Left ventricle myocardium inferior (tissue), 1 donor: ENCODE measurements around the gene NXF1. TPM values are rescaled to one million over a fixed set of nuclear protein-coding genes. Genes with fewer than 3 reads are reported as not detected.

ENCODE experiments used
- DNase-seq: peaks from one replicate; pipeline ENCODE4 v3.0.0-alpha.2; 2020
- H3K27ac ChIP-seq: fragments of 200-600 bp; replicated peaks from 2 replicates; pipeline ENCODE4 v1.8.0; 2021
- H3K27me3 ChIP-seq: fragments of 200-600 bp; 2 replicates; pipeline ENCODE4 v1.8.0; 2021; ENCODE audit warnings: low read depth
- H3K36me3 ChIP-seq: fragments of 200-600 bp; 2 replicates; pipeline ENCODE4 v1.8.0; 2021
- H3K4me1 ChIP-seq: fragments of 200-600 bp; 2 replicates; pipeline ENCODE4 v1.8.0; 2021
- H3K4me3 ChIP-seq: fragments of 200-600 bp; 2 replicates; pipeline ENCODE4 v1.8.0; 2021; ENCODE audit warnings: mild to moderate bottlenecking, moderate library complexity
- H3K9me3 ChIP-seq: fragments of 200-600 bp; replicated peaks from 2 replicates; pipeline ENCODE4 v1.8.0; 2021
- intact Hi-C: fragments of 100-400 bp; cut with micrococcal nuclease; formaldehyde crosslinking; loops from one replicate; pipeline ENCODE4 v1.11.0; 2022
- total RNA-seq: library from RNA; stranded (reverse); fragmentation: NEBNext Ultra II Directional; extraction: Animal tissue kit (Norgen Biotek cat#: 25700); gene quantifications from one replicate; pipeline ENCODE4 v1.2.1, GENCODE V29; 2021
- TF ChIP-seq, protein P1 (sequence below): fragments of 200-600 bp; IDR thresholded peaks from 2 replicates; pipeline ENCODE4 v1.8.0; 2021; ENCODE audit warnings: antibody characterized with exemption, mild to moderate bottlenecking, borderline replicate concordance
- donor health status: DM: no; HTN: yes; CAD: no; lungs with severe emphysema.

NXF1 gene
- total RNA-seq, 1 donor from 2014 or later: 43.2 TPM

GRCh38 chr11:62823677-62824076 is 18.4 kb upstream of the NXF1 start:
- intact Hi-C loops: no loop called here
- Histone ChIP-seq H3K36me3 (peaks cover 100% of the 10 kb centered on the region), H3K9me3 (no peaks in the 10 kb centered on the region), H3K27ac (no peak overlapping the region), H3K27me3 (no peaks in the 10 kb centered on the region), H3K4me1 (peaks cover 10% of the 10 kb centered on the region), H3K4me3 (no peak overlapping the region)
- DNase-seq: no peak
- TF ChIP-seq, protein P1, sequence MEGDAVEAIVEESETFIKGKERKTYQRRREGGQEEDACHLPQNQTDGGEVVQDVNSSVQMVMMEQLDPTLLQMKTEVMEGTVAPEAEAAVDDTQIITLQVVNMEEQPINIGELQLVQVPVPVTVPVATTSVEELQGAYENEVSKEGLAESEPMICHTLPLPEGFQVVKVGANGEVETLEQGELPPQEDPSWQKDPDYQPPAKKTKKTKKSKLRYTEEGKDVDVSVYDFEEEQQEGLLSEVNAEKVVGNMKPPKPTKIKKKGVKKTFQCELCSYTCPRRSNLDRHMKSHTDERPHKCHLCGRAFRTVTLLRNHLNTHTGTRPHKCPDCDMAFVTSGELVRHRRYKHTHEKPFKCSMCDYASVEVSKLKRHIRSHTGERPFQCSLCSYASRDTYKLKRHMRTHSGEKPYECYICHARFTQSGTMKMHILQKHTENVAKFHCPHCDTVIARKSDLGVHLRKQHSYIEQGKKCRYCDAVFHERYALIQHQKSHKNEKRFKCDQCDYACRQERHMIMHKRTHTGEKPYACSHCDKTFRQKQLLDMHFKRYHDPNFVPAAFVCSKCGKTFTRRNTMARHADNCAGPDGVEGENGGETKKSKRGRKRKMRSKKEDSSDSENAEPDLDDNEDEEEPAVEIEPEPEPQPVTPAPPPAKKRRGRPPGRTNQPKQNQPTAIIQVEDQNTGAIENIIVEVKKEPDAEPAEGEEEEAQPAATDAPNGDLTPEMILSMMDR: no peak

- DNase-seq: no peak
- Histone ChIP-seq H3K36me3 (peaks cover 87% of the 10 kb centered on the region), H3K27ac (peak overlapping the region; percentile 11), H3K4me3 (no peak overlapping the region), H3K27me3 (no peaks in the 10 kb centered on the region), H3K4me1 (no peaks in the 10 kb centered on the region), H3K9me3 (no peaks in the 10 kb centered on the region)
- intact Hi-C loops: no loop called here
- TF ChIP-seq, protein P1: no peak
Observed at GRCh38 chr11:62817129-62817528, 11.9 kb upstream of the NXF1 start.

- Histone ChIP-seq H3K36me3 (peaks cover 81% of the 10 kb centered on the region), H3K27ac (peak overlapping the region; percentile 11)
- intact Hi-C loops: no loop called here
Observed at GRCh38 chr11:62816557-62816956, 11.3 kb upstream of the NXF1 start.

GRCh38 chr11:62811659-62812058 is 6.4 kb upstream of the NXF1 start:
- DNase-seq: no peak
- H3K4me3 ChIP-seq: no peak overlapping the region
- H3K9me3 ChIP-seq: no peaks in the 10 kb centered on the region
- peaks cover 36% of the 10 kb centered on the region for H3K36me3 ChIP-seq
- TF ChIP-seq, protein P1: no peak
- intact Hi-C loops: no loop called here
- H3K27ac ChIP-seq: no peak overlapping the region
- H3K4me1 ChIP-seq: peaks cover 6% of the 10 kb centered on the region
- H3K27me3 ChIP-seq: no peaks in the 10 kb centered on the region

More at GRCh38 chr11:62816557-62816956, 11.3 kb upstream of the NXF1 start:
- no peak for DNase-seq
- Histone ChIP-seq H3K4me1 (no peaks in the 10 kb centered on the region), H3K4me3 (no peak overlapping the region), H3K27me3 (no peaks in the 10 kb centered on the region), H3K9me3 (no peaks in the 10 kb centered on the region)
- TF ChIP-seq, protein P1: no peak

- TF ChIP-seq, protein P1: no peak
- no peaks in the 10 kb centered on the region for H3K27me3 ChIP-seq
- intact Hi-C loops: no loop called here
- H3K4me1 ChIP-seq: peaks cover 15% of the 10 kb centered on the region
- no peak overlapping the region for H3K27ac ChIP-seq
- no peak overlapping the region for H3K4me3 ChIP-seq
- H3K9me3 ChIP-seq: no peaks in the 10 kb centered on the region
- H3K36me3 ChIP-seq: peaks cover 27% of the 10 kb centered on the region
- DNase-seq: no peak
Observed at GRCh38 chr11:62810748-62811147, 5.5 kb upstream of the NXF1 start.

DNA sequence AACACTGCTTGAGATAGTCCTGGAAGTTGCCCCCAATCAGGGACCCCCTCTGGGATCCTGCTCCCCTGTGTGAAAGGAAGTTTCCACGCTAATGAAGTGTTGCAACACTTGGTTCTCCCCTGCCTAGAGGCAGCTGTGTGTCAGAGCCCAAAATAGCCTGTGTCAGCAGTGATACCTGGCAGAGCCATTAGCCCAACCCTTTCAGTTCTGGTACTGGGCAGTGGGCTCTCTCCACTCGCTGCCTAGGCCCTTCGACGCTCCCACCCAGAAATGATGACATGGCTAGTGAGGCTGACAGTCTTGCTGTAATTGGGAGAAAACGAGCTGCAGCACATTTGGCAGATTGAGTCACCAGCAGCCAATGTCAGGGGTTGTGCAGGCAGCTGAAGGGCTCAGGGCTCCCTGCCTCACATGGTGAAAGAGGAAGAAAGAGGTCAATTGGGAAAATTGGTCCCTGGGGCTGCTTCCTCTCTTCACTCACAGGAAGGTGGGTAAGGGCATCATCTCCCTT is 1.4 kb upstream of the NXF1 start:
- Histone ChIP-seq H3K27me3 (no peaks in the 10 kb centered on the region), H3K27ac (peak overlapping the region; percentile 91), H3K4me1 (peaks cover 42% of the 10 kb centered on the region), H3K4me3 (peak overlapping the region; percentile 83), H3K9me3 (no peaks in the 10 kb centered on the region), H3K36me3 (peaks cover 27% of the 10 kb centered on the region)
- intact Hi-C loops: no loop called here
- TF ChIP-seq, protein P1: no peak
- DNase-seq: no peak
